Dedifferentiated amniotic fluid mesenchymal stem cell (primary cell): ENCODE data around the gene DPF3.

Source experiments
- DNase-seq: peaks from one replicate; pipeline ENCODE4 v3.0.0-alpha.2; 2016; ENCODE audit errors: extremely low spot score

Gene DPF3

GRCh38 chr14:72646861-72647528 is 246.9 kb downstream of the DPF3 start:
- DNase-seq = peak; percentile 38

DNA sequence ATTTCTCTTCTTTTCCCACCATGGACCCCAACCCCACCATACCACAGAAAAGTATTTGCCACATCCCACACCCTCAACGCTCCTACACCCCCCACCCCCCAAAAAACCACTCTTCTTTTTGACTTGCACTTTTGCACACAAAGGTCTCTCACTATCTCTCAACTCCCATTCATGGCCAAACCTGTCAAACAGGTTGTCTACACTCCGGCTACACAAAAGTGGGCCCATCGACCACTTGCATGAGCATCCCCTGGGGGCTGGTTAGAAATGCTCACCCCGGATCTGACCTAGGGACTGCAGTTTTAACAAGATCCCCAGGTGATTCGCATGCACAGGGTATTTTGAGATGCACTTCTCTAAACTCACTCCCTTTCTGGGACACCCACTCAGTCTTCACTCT is 248.2 kb downstream of the DPF3 start:
- no peak for DNase-seq

DNA sequence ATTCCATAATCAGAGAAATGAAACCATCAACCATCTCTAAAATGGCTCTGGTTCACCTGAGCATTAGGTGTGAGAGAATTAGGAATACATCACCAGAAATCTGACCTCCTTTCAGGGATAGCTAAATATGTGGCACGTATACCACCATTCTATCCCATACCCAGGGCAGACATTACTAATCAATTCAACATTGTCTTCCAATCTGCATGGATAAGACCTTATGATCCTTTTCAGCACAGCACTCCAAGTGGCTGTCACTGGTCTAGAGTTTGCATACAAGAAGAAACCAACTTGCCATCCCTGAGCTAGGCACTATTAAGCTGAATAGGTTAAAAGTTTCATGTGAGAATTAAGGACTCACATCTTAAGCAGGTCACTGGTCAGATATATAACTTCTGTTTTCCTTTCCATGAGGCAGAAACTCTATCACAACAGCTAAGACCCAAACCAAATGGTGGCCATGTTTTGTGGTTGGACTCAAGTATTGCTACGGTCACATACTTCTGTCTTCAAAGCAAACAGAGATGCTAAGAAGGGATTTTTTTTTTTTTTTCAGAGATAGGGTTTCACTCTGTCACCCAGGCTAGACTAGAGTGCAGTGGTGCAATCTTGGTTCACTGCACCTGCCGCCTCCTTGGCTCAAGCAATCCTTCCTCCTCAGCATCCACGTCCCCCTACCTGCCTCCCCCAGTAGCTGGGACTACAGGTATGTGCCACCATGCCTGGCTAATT is 249.0 kb downstream of the DPF3 start:
- DNase-seq = no peak

GRCh38 chr14:72644038-72644437 is 249.9 kb downstream of the DPF3 start:
- no peak for DNase-seq

DNA sequence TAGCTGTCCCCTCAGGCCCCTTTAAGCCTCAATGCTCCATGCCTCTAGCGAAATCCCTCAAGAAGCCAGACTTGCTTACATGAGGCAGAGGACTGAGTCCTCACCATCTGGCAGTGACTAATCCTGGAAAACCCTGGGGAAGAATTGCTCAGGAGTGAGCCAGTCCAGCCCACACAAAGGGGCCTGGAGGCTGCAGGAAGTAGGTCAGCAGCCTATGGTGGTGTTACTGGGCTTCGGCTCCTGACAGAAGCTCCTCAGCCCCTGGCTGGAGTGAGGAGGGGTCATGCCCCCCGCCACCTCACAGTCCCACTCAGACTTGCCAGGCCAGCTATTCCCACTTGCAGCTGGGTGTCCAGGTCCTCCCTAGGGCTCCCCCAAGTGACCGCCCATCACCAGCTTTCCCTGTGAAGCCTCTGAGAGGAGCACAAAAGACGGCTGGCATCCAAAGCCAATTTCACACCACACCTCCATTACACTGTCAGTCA is 250.5 kb downstream of the DPF3 start:
- DNase-seq = peak; percentile 94

DNA sequence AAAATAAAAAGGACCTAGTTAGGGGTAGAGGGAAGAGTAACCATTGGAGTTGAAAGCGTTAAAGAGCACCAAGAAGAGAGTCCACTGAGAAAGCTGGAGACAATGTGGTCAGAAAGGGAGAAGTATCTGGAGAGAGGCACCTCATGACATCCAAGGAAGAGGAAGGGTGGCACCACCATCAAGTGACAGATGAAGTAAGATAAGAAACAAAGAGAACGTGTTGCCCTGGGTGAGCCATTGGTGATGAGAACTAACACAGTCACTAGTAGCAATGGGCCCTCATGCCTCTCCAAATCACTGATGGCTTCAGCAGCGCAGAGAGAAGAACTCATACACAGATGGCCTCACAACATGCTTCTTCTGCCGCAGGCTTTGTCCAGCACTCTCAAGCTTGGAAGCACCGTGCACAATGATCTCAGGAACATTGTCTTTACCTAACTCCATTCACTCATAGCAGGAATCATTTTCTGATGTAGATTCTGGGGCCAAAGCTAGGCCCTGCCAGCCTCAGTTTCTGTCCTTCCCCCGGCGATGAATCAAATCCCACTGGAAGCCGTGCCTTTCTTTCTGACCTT is 252.9 kb downstream of the DPF3 start:
- no peak for DNase-seq

GRCh38 chr14:72638021-72638420 is 255.9 kb downstream of the DPF3 start:
- DNase-seq = peak; percentile 55

- DNase-seq = no peak
These were observed 257.0 kb downstream of the DPF3 start for GRCh38 chr14:72636871-72637270.

GRCh38 chr14:72636094-72636493 is 257.8 kb downstream of the DPF3 start:
- DNase-seq = no peak

GRCh38 chr14:72634691-72635616 is 258.9 kb downstream of the DPF3 start:
- DNase-seq = no peak

- DNase-seq = no peak
These were observed 260.4 kb downstream of the DPF3 start for GRCh38 chr14:72633551-72633950.

DNA sequence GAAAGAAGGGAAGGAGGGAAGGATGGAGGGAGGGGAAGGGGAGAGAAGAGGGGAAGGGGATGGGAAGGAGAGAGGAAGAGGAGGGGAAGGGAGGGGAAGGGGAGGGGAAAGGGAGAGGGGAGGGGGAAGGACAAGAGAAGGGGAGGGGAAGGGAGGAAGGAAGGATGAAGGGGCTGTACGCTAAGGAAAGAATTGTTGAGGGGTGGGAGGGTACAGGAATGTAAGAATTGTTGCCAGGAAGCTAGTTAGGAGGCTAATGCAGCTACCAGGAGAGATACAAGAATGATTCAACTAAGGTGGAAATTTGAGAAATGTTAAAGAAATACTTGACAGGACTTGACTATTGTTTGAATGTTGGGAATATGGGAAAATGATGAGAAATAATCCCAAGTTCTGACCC is 261.2 kb downstream of the DPF3 start:
- no peak for DNase-seq

GRCh38 chr14:72631401-72631800 is 262.5 kb downstream of the DPF3 start:
- DNase-seq = no peak

GRCh38 chr14:72630374-72630773 is 263.5 kb downstream of the DPF3 start:
- DNase-seq = no peak

- no peak for DNase-seq
These were observed 264.4 kb downstream of the DPF3 start for GRCh38 chr14:72629534-72629933.

GRCh38 chr14:72625689-72626088 is 268.2 kb downstream of the DPF3 start:
- no peak for DNase-seq

- DNase-seq = no peak
These were observed 272.4 kb downstream of the DPF3 start for GRCh38 chr14:72621387-72622065.

- DNase-seq = no peak
These were observed 274.0 kb downstream of the DPF3 start for GRCh38 chr14:72619881-72620280.

GRCh38 chr14:72619111-72619571 is 274.8 kb downstream of the DPF3 start:
- no peak for DNase-seq

GRCh38 chr14:72618424-72618823 is 275.5 kb downstream of the DPF3 start:
- DNase-seq = no peak

GRCh38 chr14:72617391-72618031 is 276.4 kb downstream of the DPF3 start:
- peak; percentile 57 for DNase-seq
